HEK293 (cell line): ENCODE measurements around the gene CPT1A.

Source experiments
- YY1 ChIP-seq: fragments of 450-650 bp; formaldehyde crosslinking; IDR thresholded peaks from 2 replicates; pipeline ENCODE4 v1.5.1; 2018; ENCODE audit warnings: missing biosample characterization, missing genetic modification characterization
- ZFP41 ChIP-seq: fragments of 450-650 bp; formaldehyde crosslinking; IDR thresholded peaks from 2 replicates; pipeline ENCODE4 v1.5.1; 2016; ENCODE audit warnings: missing biosample characterization, missing genetic modification characterization, borderline replicate concordance
- TF ChIP-seq, protein P1 (sequence below): fragments of 450-650 bp; formaldehyde crosslinking; IDR thresholded peaks from 2 replicates; pipeline ENCODE4 v1.5.0; 2017; ENCODE audit warnings: missing biosample characterization, missing genetic modification characterization, borderline replicate concordance
- TF ChIP-seq, protein P2 (sequence below): fragments of 450-650 bp; formaldehyde crosslinking; IDR thresholded peaks from 2 replicates; pipeline ENCODE4 v1.5.1; 2016; ENCODE audit warnings: missing biosample characterization, missing genetic modification characterization
- TF ChIP-seq, protein P3 (sequence below): fragments of 450-650 bp; formaldehyde crosslinking; IDR thresholded peaks from 2 replicates; pipeline ENCODE4 v1.5.1; 2016; ENCODE audit warnings: missing biosample characterization, missing genetic modification characterization

GRCh38 chr11:68837583-68838571 is 3.8 kb downstream of the CPT1A start:
- no peak for TF ChIP-seq YY1
- TF ChIP-seq, protein P1, sequence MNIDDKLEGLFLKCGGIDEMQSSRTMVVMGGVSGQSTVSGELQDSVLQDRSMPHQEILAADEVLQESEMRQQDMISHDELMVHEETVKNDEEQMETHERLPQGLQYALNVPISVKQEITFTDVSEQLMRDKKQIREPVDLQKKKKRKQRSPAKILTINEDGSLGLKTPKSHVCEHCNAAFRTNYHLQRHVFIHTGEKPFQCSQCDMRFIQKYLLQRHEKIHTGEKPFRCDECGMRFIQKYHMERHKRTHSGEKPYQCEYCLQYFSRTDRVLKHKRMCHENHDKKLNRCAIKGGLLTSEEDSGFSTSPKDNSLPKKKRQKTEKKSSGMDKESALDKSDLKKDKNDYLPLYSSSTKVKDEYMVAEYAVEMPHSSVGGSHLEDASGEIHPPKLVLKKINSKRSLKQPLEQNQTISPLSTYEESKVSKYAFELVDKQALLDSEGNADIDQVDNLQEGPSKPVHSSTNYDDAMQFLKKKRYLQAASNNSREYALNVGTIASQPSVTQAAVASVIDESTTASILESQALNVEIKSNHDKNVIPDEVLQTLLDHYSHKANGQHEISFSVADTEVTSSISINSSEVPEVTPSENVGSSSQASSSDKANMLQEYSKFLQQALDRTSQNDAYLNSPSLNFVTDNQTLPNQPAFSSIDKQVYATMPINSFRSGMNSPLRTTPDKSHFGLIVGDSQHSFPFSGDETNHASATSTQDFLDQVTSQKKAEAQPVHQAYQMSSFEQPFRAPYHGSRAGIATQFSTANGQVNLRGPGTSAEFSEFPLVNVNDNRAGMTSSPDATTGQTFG (tag by site-specific recombination) = no peak
- TF ChIP-seq, protein P2, sequence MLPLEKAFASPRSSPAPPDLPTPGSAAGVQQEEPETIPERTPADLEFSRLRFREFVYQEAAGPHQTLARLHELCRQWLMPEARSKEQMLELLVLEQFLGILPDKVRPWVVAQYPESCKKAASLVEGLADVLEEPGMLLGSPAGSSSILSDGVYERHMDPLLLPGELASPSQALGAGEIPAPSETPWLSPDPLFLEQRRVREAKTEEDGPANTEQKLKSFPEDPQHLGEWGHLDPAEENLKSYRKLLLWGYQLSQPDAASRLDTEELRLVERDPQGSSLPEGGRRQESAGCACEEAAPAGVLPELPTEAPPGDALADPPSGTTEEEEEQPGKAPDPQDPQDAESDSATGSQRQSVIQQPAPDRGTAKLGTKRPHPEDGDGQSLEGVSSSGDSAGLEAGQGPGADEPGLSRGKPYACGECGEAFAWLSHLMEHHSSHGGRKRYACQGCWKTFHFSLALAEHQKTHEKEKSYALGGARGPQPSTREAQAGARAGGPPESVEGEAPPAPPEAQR (tag by site-specific recombination) = no peak
- no peak for TF ChIP-seq ZFP41 (tag by site-specific recombination)
- TF ChIP-seq, protein P3, sequence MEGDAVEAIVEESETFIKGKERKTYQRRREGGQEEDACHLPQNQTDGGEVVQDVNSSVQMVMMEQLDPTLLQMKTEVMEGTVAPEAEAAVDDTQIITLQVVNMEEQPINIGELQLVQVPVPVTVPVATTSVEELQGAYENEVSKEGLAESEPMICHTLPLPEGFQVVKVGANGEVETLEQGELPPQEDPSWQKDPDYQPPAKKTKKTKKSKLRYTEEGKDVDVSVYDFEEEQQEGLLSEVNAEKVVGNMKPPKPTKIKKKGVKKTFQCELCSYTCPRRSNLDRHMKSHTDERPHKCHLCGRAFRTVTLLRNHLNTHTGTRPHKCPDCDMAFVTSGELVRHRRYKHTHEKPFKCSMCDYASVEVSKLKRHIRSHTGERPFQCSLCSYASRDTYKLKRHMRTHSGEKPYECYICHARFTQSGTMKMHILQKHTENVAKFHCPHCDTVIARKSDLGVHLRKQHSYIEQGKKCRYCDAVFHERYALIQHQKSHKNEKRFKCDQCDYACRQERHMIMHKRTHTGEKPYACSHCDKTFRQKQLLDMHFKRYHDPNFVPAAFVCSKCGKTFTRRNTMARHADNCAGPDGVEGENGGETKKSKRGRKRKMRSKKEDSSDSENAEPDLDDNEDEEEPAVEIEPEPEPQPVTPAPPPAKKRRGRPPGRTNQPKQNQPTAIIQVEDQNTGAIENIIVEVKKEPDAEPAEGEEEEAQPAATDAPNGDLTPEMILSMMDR (tag by site-specific recombination) = no peak
